Superior temporal gyrus (tissue), 1 donor: ENCODE measurements around the gene ZNF213.

Source experiments
- DNase-seq: peaks from one replicate; pipeline ENCODE4 v3.0.0-alpha.2; 2016; ENCODE audit errors: extremely low spot score

The ZNF213 gene

DNA sequence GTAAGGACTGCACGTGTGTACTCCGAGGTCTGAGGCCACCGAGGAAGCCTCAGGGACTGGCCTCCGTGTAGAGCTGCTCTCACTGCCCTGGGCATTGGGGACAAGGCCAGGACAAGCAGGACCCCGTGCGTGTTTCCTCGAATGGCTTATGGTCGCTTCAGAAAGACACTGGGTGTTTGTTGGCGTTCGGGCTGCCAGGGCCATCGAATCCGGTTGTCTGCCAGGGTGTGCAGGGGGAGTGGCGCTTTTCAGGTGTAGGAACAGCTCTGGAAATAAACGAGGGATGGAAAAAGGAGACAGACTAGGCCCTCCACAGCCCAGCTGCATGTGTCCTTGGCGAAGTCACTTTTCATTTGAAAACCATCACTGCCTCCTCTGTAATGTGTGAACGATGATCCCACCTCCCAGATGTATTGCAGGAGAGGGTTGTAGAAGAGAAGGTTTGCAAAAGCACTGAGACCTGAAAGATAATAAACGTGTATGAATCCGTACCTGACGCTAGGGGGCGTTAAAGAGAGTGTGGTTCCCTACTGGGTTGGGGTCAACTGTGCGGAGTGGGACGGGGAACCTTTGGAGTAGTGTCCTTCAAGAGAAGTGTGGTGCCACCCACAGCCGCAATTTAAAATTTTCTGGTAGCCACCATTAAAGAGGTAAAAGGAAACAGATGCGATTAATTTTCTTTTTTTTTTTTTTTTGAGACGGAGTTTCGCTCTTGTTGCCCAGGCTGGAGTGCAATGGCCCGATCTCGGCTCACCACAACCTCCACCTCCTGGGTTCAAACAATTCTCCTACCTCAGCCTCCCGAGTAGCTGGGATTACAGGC is 33.6 kb upstream of the ZNF213 start:
- peak; percentile 19 for DNase-seq

DNA sequence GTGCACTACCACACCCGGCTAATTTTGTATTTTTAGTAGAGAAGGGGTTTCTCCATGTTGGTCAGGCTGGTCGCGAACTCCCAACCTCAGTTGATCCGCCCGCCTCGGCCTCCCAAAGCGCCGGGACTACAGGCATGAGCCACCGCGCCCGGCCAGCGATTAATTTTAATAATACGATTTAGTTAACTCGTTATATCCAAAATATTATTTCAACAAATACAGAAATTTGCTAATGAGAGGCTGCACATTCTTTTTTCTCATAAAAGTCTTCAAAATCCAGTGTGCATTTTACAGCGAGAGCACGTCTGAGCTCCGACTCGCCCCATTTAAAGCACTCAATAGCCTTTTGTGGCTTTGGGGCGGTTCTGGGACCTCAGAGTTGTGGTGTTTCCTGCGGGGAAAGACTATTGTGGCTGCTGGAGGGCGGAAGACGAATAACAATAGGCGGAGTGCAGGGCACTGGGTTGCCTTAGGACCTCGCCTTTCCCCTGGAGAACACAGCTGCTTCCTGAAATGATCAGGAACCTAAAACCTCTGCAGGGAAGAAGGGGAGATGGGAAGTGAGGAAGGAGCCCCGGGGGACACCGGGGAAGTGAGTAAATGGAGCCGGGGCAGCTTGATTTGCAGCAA is 32.9 kb upstream of the ZNF213 start:
- DNase-seq: no peak

DNA sequence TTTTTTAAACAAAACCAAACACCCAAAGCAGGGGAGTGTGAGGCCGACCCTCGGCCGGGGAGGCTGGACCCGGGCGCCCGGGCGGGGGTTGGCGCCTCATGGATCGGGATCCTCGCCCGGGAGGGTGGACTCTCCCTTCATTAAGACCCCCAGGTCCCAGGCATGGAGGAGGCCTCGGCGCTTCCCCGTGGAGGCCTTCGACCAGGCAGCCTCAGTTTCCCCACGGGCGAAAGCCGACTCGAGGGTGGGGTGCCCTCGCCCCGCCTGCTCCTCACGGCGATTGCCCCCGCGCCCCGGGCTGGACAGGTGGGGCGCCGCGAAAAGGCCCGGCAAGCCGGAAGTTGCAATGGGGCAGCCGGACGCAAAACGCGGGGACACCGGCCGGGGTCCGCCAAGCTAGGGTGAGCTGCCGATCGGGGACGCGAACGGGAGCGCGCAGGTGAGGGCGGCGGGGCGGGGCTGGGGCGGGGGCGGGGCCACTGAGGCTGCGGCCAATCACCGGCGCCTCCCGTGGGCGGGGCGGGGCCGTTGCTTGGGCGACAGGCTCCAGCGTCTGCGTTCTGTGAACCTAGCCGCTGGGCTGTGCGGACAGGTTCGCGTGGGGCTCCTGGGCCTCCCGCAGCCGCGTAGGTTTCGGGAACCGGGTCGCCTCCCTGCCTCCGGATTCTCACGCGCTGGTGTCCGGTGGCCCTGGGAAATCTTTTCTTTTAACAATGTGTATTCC is 28.5 kb upstream of the ZNF213 start:
- DNase-seq: peak; percentile 80

DNA sequence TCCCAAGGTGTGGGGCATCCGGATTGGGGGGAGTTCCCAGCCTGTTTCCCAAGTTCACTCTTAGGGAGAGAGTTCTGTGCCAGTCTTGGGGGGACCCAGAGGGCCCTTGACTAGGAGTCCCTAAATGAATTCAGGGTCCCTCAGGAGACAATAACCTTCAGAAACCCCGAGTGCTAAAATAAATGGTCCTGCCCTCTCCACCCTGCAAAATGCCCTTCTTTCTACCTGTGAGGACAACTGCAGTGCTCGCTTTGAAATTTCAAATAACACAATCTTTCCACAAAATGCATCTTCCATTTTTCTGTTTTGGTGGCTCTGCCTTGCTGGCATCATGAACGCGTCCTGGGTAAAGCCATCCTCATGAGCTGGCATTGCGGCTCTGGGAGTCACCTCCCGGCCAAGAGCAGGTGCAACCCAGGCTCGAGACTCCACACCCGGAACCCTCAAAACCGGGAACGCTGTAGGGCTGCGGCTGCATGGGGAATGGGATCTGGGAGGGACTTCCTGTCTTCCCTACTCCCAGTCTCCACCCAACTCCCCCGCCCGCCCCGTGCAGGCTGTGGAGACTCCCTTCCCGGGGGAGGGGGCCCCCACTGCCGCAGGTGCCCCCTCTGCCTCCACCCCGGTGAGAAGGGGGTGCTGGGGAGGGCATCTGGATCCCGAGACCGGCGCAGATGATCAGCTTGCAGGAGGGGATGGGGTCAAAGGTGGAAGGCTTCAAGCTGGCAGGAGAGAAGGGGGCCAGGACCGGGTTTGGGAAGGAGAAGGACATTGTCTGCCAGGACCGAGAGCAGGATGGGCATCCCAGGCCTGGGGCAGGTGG is 22.6 kb upstream of the ZNF213 start, which contains the start of gene ZNF205:
TSS of gene ZNF205 (plus strand) at position 529 of the 823 bp plus-strand sequence. CDS start 845 bp downstream, outside the sequence.
- DNase-seq: peak; percentile 84

DNA sequence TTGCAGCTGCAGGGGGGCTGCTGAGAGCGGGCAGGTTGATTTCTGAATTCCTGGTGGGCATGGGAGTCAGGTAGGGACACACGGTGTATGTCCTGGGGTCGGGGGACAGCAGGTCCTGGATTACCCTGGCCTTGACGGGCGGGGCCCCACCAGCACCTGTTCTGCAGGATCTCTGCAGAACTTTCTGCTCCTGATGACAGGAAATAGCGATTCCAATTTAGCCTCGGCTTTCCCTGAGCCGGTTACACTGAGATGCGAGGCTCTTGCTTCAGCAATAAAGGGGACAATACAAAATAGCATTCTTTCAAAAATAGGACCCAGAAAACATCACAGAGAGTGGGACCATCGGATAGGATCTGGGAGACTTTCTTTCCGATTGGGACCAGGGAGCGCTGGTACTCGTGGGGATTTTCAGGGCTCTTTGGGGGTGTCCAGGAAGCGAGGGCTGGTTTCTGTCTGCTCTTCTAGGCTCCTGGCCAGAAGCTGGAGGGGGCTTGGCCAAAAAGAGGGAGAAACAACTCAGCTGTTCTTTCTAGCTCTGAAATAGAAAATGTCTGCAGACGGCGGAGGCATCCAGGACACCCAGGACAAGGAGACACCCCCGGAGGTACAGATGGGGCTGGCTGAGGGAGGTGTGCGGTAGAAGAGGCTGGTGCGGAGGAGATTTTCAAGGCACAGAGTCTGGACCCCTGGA is 21.8 kb upstream of the ZNF213 start:
- DNase-seq: no peak

GRCh38 chr16:3113765-3114479 is 20.9 kb upstream of the ZNF213 start:
- no peak for DNase-seq

DNA sequence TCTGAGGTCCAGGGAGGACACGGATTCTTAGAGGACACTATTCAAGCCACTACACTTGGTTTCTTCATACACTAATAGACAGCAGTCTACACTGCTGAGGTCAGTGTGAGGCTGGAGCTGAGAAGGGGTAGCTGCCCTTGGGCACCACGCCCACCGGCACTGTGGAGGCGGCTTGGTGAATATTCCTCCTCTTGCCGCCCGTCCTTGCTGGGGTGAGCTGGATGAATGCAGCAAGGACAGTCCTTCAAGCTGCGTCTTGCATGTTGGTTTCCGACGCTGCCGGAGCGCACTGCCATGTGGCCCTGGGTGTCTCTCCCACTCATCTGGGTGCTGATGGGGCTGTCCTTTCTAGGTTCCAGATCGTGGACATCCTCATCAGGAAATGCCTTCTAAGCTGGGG is 19.8 kb upstream of the ZNF213 start:
- no peak for DNase-seq

- no peak for DNase-seq
Measured at GRCh38 chr16:3115561-3115960, 19.3 kb upstream of the ZNF213 start.

DNA sequence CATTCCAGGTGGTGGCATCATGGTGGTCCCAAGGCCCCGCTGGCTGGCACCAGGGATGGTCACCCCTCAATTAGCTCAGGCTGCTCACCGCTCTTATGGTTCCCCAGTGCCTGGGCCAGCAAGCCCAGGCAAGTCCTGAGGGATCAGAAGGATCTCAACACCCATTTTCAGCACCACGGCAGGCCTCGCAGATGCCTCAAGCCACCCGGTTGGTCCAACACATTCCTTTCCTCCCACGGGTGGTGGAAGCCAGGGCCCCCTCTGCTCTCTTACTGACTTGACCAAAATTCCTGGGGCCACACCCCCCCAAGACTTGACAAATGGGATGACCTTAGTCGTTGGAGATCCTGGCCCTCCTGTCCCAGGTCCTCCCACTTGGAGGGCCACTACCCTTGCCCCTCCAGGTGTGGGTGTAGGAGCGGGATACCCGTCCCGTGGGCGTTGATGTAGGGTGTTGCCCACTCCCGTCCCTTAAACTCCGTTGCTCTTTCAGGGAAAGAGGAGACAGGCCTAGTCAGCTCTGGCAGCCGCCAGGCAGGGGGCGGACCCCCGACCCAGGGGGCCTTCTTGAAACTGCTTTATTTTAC is 16.5 kb upstream of the ZNF213 start:
- DNase-seq: no peak

DNA sequence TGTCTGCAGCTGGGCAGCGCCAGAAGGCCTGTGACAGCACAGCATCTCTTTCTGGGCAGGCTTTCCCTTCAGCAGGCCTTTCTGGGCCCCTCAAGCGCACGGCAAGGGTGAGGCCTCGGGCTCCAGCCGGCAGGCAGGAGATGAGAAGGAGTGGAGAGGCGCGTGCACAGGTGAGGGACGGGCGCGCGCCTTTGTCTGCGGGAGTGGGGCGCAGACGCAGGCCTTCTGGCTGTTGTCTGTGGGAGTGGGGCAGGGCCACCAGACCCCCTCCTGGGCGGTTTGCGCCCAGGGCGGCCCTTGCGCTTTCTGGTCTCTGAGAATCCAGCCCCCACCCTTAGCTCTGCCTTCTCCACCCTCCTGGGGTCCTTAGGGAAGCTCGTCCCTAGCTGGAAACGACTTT is 16.0 kb upstream of the ZNF213 start:
- DNase-seq: no peak

DNA sequence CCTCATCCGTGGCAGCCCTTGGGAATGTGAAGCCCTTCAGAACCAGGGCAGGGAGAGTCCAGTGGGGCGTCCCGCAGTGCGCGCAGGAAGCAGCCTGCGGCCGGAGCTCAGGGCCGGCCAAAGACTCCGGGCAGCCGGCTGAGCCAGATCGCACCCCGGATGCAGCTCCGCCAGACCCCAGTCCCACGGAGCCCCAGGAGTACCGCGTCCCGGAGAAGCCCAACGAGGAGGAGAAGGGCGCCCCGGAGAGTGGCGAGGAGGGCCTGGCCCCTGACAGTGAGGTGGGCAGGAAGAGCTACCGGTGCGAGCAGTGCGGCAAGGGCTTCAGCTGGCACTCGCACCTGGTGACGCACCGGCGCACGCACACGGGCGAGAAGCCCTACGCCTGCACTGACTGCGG is 15.5 kb upstream of the ZNF213 start:
- DNase-seq: no peak

DNA sequence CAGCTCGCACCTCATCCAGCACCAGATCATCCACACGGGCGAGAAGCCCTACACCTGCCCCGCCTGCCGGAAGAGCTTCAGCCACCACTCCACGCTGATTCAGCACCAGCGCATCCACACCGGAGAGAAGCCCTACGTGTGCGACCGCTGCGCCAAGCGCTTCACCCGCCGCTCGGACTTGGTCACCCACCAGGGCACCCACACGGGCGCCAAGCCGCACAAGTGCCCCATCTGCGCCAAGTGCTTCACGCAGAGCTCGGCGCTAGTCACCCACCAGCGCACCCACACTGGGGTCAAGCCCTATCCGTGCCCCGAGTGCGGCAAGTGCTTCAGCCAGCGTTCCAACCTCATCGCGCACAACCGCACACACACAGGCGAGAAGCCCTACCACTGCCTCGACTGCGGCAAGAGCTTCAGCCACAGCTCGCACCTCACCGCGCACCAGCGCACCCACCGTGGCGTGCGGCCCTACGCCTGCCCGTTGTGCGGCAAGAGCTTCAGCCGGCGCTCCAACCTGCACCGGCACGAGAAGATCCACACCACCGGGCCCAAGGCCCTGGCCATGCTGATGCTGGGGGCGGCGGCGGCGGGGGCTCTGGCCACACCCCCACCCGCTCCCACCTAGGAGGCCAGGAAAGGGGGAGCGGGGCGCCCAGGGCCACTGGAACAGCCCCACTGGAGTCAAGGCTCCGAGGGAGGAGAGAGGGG is 15.0 kb upstream of the ZNF213 start:
- DNase-seq: no peak

- DNase-seq: no peak
Measured at GRCh38 chr16:3120435-3120834, 14.4 kb upstream of the ZNF213 start.

DNA sequence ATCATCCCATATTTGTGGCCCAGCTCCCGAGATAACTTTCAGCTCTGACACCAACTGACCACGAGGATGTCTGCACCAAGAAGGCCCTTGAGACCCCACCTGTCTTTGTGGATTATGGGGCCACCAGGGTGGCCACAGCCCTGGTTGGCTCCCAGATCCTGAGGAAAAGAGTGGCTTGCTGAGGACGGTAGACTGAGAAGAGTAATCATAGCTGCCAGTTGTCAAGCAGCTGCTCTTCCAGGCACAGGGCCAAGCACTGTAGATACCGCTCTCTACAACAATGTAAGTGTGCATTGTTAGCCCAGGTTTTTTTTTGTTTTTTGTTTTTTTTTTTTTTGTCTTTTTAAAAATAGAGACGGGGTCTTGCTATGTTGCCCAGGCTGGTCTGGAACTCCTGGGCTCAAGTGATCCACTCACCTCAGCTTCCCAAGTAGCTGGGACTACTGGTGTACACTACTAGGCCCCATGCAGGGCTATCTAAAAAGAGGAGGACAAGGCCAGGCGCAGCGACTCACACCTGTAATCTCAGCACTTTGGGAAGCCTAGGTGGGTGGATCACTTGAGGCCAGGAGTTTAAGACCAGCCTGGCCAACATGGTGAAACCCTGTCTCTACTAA is 12.9 kb upstream of the ZNF213 start:
- DNase-seq: no peak

GRCh38 chr16:3122926-3123570 is 11.8 kb upstream of the ZNF213 start:
- no peak for DNase-seq

DNA sequence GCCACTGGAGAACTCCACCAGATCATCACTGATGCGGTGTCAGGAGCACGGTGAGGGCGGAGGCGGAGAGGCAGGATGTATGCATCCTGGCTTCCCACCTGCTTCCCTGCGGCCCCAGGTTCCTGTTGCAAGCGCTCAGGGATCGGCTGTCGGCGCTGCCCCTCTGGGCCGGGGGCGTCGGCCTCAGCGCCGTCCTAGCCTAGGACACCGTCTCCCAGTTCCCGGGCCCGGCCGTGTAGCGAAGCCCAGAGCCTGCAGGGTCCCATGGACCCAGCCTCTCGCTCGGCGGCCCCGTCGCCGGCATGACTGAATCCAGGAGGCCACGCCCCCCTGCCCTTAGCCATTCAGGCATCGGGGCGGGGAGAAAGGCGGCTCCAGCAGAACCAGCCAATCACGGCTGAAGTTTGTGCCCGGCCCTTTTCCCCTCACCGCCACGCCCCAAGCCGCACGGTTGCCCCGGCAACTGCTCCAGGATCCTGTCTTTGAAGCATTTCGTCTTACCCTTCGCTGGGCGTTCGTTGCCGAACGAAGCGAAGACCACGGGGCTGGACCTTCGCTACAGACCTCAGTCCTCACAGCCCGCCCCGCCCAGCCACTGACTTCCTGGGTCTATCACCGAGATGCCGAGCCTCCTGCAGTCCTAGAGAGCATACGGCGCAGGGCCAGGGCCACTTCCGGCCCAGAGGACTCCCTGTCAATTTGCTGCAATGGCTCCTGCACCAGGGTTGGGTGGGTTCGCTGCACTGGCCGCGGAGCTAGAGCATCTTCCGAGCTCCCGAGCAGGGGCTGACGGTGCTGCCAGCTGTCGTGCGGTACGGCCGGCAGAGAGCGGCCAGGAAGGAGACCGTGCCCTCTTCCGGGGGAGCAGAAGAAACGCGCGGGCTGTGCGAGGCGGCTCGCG is 10.6 kb upstream of the ZNF213 start:
- DNase-seq: peak; percentile 97

DNA sequence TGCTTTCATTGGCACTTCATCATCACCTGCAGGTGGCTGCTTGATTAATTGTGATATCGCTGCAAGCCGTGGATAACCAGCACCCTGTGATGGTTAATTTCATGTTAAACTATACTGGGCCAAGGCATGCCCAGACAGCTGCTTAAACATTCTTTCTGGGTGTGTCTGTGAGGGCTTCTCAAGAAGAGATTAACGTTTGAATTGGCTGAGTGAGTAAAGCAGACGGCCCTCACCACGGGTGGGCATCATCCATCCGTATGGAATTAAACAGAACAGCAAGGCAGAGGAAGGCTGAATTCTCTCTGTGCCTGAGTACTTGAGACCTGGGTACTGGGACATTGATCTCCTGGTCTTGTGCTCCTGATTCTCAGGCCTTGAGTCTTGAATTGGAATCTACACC is 7.1 kb upstream of the ZNF213 start:
- DNase-seq: no peak
